Astrocyte of the spinal cord (primary cell): ENCODE data around the gene BAIAP3.

Experiments
- DNase-seq: peaks from one replicate; pipeline ENCODE4 v3.0.0; 2011; ENCODE audit warnings: low read depth, low spot score
- H3K4me3 ChIP-seq: 2 replicates; pipeline ENCODE4 v1.5.1; 2011; ENCODE audit warnings: low read depth, mild to moderate bottlenecking, low read length, moderate library complexity
- CTCF ChIP-seq: IDR thresholded peaks from 2 replicates; pipeline ENCODE4 v1.5.1; 2012; ENCODE audit warnings: low read depth, mild to moderate bottlenecking, low read length, inconsistent platforms
- in situ Hi-C: cut with HindIII; loops from 2 replicates; pipeline ENCODE4 v1.10.0; 2017; ENCODE audit warnings: low sequenced_read_pairs

The BAIAP3 gene

GRCh38 chr16:1330260-1330914, 3.1 kb upstream of the BAIAP3 start:
- TF ChIP-seq CTCF: peak; percentile 63
- DNase-seq: no peak
- no peak overlapping the region for H3K4me3 ChIP-seq
- in situ Hi-C loops: no loop called here

- no peak for TF ChIP-seq CTCF
- DNase-seq: no peak
- in situ Hi-C loops: no loop called here
- H3K4me3 ChIP-seq: no peak overlapping the region
Measured at GRCh38 chr16:1330931-1331711, 2.3 kb upstream of the BAIAP3 start.

- H3K4me3 ChIP-seq: no peak overlapping the region
- in situ Hi-C loops: no loop called here
- peak; percentile 36 for DNase-seq
- TF ChIP-seq CTCF: no peak
Measured at GRCh38 chr16:1331712-1332617, 1.5 kb upstream of the BAIAP3 start.

GRCh38 chr16:1332618-1333148, 762 bp upstream of the BAIAP3 start:
- in situ Hi-C loops: no loop called here
- H3K4me3 ChIP-seq: no peak overlapping the region
- no peak for DNase-seq
- TF ChIP-seq CTCF: no peak

GRCh38 chr16:1333854-1334700, 632 bp downstream of the BAIAP3 start:
- no peak overlapping the region for H3K4me3 ChIP-seq
- no peak for TF ChIP-seq CTCF
- in situ Hi-C loops: no loop called here
- DNase-seq: no peak
